ELF-1 (cell line): ENCODE data around the gene TICAM1.
"Not testable (repeated sequence)": the region's sequence is repeated elsewhere in the genome, so short reads cannot be mapped to it uniquely, and the experiment has no call there.

Experiments used
- DNase-seq: peaks from one replicate; pipeline ENCODE4 v3.0.0-alpha.2; 2016; ENCODE audit warnings: low read depth, low spot score

Gene TICAM1

DNA sequence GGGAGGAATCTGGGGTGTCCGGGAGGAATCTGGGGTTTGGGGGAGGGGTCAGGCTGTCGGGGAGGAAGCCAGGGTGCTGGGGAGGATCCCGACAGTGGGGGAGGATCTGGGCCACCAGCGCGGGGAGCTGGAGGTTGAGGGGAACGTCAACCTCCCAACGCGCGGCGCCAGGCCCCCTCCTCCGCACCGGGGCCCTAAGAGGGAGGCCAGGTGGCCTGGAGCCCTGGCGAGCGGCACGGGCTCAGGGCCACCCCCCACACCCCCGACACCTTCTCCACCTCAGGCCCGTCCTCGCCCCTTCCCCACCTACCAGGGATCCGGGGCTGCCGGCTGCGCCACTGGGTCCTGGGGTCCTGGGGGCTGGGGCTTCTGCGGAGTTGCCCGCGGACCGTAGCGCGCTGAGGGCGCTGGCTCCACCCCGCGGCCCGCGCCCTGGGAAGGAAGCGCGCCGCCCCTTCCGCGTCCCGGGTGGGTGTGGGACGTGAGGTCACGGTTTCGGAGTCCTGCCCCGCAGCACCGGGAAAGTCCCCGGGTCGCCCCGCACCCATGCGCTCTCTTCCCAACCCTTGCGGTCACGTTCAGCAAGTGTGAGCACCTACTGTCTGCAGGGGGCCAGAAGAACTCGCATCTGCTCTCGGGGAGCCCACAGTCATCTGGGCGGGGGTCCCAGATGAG is at the start of gene TICAM1:
Gene TICAM1 (minus strand): TSS at position 409 of the 675 bp plus-strand sequence. CDS start 13,335 bp downstream, outside the sequence.
- DNase-seq: no peak

DNA sequence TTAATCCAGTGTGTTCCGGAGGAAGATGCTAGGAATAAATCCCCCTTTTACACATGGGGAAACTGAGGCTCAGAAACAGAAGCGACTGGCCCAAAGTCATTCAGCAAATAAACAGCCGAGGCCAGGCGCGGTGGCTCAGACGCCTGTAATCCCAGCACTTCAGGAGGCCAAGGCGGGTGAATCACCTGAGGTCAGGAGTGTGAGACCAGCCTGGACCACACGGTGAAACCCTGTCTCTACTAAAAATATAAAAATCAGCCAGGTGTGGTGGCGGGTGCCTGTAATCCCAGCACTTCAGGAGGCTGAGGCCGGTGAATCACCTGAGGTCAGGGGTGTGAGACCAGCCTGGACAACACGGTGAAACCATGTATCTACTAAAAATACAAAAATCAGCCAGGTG is 47.5 kb upstream of the TICAM1 start:
- DNase-seq: no peak

DNA sequence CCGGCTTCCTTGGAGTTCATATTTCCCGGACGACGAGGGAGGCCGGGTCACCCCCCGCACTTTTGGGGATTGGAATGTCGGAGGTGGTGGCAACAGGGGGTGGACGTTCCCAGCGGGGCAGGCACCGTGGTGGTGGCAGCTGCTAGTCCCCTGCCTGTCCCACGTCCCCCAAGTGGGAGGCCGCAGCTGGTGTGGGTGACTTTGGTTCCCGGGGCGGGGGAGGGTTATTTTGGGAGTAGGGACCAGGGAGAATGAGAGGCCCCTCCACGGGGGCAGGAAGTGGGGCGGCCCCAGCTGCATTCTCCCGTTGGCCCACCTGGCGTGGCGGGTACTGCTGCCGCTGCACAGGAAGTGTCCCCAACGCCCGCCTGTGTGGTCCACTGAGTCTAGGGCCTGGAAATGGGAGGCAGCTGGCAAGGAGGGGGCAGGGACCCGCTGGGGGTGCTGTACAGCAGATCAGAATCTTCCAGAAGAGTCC is 47.0 kb upstream of the TICAM1 start:
- DNase-seq: no peak

DNA sequence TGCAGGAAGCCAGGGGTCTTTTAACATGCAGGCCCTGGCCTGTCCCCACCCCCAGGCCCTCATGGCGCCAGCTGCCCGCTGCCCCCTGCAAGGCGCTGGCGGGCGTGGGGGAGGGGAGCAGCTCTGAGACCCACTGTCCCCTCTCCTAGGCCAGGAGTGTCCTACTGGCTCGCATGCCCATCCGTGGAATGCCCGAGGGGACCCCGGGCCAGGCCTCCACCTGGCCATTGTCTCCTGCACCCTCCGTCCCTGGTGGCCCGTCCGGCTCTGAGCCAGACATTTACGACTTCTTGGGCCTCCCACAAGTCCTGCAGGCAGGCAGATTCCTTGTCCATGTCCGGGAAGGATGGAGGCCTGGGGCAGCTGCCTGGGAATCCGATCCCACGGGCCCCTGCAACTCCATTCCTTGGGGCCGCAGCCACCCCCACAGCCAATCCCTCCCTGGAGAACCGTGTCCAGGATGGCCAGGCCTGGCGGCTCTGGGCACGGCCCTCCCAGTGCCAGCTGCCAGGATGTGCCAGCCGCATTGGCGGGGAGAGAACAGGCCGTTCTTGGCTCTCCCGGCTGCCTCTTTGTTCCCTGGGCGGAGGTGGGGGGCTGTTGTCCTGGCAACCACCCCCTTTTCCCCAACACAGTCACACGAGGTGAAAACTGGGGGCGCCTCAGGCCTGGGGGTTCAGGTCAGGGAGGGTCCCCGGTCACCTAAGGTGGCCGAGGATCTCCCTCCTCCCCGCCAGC is 46.4 kb upstream of the TICAM1 start:
- peak; percentile 89 for DNase-seq

DNA sequence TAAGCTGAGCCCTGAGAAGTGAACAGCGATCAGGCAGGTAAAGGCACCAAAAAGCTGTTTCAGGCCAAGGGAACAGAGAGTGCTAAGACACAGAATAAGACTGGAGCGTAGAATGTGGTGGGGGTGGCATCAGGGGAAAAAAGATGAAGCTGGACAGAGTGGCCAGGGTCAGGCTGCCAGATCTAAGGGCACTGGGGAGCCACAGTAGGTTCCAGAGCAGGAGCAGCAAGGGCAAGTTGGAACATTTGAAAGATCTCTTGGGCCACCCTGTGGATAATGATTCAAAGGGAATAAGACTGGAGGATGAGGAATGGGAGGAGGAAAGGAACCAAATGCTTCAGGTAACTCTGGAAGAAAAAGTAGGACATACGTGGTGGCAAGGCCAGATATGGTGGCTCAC is 42.4 kb upstream of the TICAM1 start:
- no peak for DNase-seq

DNA sequence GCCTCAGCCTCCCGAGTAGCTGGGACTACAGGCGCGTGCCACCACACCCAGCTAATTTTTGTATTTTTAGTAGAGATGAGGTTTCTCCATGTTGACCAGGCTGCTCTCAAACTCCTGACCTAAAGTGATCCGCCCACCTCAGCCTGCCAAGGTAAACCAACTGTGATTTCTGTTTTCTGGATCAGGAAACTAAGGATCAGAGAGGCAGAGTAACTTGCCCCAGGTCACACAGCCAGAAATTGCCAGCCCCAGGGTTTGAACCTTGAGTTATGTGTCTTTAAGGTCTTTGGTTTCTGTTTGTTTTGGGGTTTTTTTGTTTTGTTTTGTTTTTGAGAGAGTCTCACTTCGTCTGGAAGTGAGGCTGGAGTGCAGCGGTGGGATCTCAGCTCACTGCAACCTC is 40.2 kb upstream of the TICAM1 start:
- no peak for DNase-seq

DNA sequence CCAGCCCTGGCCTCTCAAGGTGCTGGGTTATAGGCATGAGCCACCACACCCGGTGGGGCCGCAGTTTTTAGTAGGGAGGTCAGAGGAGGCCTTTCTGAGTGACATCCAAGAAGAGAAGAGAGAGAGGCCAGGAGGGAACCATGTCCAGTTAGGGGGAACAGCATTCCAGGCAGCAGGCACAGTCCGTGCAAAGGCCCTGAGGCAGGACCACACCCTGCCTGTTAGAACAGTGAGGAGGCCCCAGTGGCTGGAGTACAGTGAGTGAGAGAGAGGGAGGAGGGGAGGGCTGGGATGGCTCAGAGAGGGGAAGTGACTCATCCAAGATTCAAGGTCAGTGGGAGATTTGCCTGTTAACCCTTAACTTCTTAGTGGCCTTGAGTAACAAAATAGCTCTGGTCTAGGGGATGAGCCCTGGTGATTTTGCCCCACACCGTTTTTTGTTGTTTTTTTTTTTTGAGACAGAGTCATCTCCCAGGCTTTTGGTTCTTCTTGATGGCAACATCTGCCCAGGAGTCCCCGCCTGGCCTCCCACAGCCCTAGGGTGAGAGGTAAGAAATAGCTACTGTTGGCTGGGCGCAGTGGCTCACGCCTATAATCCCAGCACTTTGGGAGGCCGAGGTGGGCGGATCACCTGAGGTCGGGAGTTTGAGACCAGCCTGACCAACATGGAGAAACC is 38.7 kb upstream of the TICAM1 start:
- peak; percentile 88 for DNase-seq

DNA sequence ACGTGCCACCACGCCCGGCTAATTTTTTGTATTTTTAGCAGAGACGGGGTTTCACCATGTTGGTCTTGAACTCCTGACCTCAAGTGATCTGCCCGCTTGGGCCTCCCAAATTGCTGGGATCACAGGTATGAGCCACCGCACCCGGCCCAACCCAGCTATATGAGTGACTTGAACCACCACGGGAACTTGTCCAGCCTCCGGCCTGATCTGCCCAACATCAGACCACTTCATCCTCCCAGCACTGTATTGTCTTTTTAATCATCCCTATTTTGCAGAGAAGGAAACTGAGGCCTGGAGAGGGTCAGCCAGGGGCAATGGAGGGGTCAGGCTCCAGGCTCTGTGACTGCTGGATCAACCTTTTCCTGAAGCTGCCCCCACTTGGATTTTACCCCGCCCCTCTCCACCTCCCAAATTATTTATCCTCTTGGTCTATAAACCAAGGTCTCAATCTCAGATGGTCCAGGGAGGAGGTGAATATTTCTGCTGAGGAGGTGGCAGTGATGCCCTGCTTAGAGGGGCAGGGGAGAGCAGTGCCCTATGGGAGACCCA is 36.8 kb upstream of the TICAM1 start:
- DNase-seq: no peak

DNA sequence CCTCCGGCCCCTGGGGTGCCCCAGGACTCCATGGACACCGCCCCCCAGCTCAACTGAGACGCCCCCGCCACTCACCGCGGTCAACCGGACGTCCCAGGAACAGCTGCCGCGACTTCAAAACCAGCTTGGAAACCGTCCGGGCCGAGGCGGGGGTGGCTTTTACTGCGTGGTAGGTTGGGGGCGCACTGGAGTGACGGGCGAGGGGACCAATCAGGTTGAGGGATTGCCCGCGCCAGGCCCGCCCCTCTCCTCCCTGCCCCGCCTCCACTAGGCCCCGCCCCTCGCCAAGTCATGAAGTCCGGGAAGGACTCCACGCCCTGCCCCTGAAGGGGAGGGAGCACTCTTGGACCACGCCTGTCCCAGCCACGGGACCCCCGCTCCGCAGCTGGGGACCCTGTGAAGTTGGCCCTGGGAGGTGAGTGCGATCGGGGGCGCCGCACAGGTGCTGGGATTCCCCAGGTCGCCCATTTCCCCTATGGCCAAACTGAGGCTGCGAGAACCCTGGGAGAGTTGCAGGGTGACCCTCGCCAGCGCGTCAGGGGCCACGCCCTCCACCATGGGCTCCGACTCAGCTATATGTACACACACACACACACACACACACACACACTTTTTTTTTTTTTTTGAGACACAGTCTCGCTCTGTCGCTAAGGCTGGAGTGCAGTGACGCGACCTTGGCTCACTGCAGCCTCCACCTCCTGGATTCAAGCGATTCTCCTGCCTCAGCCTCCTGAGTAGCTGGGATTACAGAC is 36.2 kb upstream of the TICAM1 start, which contains the start of gene PLIN3:
Gene PLIN3 (minus strand): TSS at position 134 of the 752 bp plus-strand sequence. CDS start 6,273 bp downstream, outside the sequence.
- DNase-seq: peak; percentile 95

DNA sequence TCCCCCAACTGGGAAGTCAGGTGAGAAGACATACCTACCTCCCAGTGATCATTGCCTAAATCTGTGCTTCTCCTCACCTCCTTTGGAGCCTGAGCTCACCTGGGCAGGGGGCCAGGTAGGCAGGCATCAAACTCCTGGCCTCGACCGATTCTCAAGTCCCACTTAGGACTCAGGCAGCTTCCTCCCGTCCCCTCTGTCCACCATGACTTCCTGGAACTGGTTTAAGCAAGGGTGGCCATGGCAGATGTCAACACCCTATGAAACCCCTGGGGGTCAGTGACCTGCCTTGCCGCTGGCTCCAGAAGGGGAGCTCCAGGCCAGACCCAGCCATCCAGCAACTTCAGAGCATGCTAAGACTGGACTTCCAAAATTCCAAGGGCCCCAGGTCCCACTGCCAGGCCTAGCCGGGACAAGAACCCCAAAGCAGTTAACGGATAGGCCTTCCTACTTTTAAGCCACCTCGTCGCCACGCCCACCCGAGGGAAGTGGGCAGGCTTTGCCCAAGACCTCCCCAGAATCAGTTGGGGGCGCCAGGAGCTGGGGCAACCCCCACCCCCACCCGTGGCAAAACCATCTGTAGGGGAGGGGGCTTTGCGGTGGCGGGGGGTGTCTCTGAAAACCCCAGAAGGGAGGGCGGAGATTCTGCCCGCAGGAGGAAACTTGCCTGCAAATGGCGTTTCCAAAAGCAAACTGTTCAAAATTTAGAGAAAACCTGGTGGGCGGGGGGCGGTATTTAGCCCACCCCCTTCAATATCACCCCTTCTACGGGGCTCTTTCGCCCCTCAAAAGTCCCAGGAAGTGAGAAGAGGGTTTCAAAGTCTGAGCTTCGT is 35.3 kb upstream of the TICAM1 start:
- DNase-seq: peak; percentile 46

DNA sequence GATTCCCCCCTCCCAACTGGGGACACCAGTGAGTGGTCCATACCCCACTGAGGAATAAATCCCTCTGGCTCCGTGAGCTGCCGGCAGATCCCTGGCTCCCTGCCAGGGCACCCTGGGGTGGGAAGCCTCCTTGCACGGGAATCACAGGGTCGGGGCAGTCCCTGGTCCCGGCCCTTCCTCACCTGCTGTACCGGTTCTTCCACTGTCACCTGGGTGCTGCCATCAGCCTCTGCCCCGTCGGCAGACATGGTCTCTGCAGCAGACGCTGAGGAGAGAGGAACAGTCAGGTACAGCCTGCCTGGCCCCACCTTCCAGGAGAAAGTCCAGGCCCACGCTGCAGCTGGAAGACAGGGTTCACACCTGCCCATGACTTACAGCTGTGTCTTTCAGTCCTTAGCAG is 29.6 kb upstream of the TICAM1 start:
- peak; percentile 43 for DNase-seq

DNA sequence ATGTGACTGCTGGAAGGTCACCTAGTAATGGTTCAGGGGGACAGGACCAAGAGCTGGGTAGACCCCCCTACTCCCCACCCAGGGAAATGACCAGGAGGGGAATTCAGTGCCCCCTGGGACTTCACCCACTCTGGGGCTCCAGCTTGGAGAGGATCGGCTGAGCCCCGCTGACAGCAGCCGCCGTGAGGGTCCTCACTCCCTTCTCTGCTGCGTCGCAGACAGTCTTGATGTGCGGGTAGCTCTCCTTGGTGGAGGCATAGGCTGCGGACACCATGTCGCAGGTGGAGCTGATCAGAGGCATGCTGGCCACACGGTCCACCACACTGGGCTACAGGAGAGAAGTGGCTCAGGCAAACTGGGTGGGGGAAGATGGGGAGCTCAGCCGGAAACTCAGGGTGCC is 28.2 kb upstream of the TICAM1 start:
- no peak for DNase-seq

DNA sequence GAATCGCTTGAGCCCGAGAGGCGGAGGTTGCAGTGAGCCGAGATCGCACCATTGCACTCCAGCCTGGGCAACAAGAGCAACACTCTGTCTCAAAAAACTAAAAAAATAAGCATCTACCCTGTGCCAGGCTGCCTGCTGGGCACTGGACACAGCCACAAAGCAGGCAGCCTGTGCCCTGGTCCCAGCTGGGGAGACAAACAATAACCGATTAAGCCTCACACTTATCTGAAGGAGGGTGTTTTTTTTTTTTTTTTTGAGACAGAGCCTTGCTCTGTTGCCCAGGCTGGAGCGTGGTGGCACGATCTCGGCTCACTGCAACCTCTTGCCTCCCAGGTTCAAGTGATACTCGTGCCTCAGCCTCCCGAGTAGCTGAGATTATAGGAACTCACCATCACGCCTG is 25.0 kb upstream of the TICAM1 start:
- not testable (repeated sequence) for DNase-seq

DNA sequence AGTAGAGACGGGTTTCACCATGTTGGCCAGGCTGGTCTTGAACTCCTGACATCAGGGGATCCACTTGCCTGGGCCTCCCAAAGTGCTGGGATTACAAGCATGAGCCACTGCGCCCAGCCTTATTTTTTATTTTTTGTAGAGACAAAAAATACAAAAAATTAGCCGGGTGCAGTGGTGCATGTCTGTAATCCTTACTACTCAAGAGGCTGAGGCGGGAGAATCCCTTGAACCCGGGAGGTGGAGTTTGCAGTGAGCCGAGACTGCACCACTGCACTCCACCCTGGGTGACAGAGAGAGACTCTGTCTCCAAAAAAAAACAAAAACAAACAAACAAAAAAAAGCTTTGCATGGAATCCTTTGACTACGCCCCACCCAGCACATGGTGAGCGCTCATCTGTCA is 22.0 kb upstream of the TICAM1 start:
- DNase-seq: not testable (repeated sequence)

DNA sequence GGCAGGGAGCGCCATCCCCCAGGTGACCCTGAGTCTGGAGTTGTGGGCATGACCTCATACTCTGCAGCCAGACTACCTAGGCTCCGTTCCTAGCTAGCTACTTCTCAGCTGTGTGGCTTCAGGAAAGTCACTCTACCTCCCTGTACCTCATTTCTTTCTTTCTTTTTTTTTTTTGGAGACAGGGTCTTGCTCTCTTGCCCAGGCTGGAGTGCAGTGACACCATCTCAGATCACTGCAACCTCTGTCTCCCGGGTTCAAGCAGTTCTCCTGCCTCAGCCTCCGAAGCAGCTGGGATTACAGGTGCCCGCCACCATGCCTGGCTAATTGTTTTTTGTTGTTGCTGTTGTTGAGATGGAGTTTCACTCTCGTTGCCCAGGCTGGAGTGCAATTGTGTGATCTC is 21.0 kb upstream of the TICAM1 start:
- no peak for DNase-seq

DNA sequence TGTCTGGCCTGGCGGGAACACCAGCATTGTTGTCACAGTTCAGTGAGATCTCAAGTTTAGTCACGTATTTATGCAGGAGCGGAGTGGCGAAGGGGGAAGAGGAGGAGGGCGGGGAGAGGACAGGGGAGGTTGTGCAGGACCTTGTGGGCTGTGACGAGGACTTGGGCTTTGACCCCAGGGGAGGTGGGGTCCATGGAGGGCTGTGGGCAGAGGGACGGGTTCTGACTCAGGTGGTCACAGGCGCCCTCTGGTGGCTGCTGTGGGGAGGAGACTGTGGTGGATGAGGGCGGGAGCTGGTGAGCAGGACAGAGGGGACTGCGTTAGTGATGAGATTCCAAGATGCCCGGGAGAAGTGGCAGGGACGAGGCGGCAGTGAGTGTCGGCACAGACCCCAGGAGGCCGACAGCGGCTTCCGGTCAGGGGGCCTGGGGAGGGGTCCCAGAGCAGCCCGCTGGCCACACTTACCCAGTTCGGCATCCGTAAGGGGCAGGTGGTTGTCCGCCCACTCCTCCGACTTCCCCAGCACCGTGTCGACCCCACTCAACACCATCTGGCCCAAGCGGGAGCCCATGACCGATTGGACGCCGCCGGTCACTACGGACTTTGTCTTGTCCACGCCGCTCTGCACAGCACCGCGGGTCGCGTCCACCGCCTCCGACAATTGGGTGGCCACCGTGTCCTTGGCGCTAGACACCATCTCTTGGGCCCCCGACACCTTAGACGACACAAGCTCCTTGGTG is 20.2 kb upstream of the TICAM1 start:
- DNase-seq: peak; percentile 92

DNA sequence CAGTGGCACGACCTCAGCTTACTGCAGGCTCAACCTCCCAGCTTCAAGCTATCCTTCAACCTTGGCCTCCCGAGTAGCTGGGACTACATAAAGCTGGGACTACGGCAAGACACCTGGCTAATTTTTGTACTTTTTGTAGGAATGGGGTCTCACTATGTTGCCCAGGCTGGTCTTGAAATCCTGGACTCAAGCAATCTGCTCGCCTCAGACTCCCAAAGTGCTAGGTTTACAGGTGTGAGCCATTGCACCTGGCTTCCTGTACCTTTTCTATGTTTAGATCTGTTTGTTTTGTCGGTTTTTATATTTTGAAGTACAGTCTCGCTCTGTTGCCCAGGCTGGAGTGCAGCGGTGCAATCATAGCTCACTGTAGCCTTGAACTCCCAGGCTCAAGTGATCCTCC is 17.5 kb upstream of the TICAM1 start:
- DNase-seq: no peak

DNA sequence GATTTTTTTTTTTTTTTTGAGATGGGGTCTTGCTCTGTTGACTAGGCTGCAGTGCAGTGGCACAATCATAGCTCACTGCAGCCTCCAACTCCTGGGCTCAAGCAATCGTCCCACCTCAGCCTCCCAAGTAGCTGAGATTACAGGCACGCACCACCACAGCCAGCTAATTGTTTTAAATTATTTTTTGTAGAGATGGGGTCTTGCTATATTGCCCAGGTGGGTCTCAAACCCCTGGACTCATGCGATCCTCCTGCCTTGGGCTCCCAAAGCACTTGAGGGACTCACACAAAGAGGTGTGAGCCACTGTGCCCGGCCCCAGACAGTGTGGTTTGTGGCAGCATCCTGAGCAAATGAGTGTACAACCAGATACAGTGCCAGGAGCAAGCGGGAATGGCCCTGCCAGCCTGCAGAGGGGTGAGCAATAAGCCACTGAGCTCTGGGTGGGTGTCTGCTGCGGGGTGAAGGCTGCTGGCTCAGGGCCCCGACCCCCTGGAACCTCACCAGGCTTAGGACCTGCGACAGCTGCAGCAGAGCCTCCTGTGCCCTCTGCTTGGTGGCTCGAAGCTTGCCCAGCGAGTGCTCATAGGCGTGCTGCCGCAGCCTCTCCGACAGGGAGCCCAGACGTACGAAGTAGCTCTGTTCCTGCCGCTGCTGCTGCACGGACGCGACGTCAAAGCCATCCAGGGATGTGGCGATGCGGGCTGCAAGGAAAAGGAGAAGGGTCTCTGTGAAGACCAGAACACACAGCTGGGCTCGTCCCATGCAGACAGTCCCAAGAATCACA is 15.9 kb upstream of the TICAM1 start:
- no peak for DNase-seq

DNA sequence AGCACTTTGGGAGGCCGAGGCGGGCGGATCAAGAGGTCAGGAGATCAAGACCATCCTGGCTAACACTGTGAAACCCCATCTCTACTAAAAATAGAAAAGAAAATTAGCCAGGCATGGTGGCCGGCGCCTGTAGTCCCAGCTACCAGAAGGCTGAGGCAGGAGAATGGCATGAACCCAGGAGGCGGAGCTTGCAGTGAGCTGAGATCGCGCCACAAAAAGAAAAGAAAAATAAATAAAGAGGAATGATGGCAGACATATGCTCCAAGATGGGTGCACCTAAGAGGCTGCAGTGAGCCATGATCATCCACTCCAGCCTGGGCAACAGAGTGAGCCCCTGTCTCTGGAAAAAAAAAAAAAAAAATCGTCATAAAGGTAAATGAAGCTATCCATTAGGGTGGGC is 14.5 kb upstream of the TICAM1 start:
- DNase-seq: not testable (repeated sequence)
